Activated naive CD8-positive, alpha-beta T cell treated with anti-CD3 and anti-CD28 coated beads, Interleukin-2, amount 50 U/mL, for 24 hours (primary cell): ENCODE data around the gene TMEM254.
"Not testable (repeated sequence)": the region's sequence is repeated elsewhere in the genome, so short reads cannot be mapped to it uniquely, and the experiment has no call there.

Experiments used
- ATAC-seq: fragments of 150-1000 bp; cut with Tn5 transposase; one replicate; pipeline ENCODE4 v1.10.0; 2021
- DNase-seq: peaks from one replicate; pipeline ENCODE4 v3.0.0; 2021
- H3K27ac Mint-ChIP-seq: one replicate; pipeline ENCODE4 v1.8.0; 2021; ENCODE audit warnings: mild to moderate bottlenecking, mixed read lengths
- H3K27me3 Mint-ChIP-seq: one replicate; pipeline ENCODE4 v1.8.0; 2021; ENCODE audit warnings: mixed read lengths
- H3K36me3 Mint-ChIP-seq: one replicate; pipeline ENCODE4 v1.8.0; 2021; ENCODE audit warnings: low read depth, mixed read lengths
- H3K4me1 Mint-ChIP-seq: one replicate; pipeline ENCODE4 v1.8.0; 2021; ENCODE audit warnings: mixed read lengths
- H3K4me3 Mint-ChIP-seq: one replicate; pipeline ENCODE4 v1.8.0; 2021; ENCODE audit warnings: mild to moderate bottlenecking, moderate library complexity, mixed read lengths
- H3K9me3 Mint-ChIP-seq: one replicate; pipeline ENCODE4 v1.8.0; 2021; ENCODE audit warnings: mixed read lengths

Gene TMEM254

GRCh38 chr10:80099295-80099694 is 20.8 kb downstream of the TMEM254 start:
- H3K4me1 Mint-ChIP-seq, ATAC-seq, H3K27me3 Mint-ChIP-seq: not testable (repeated sequence)

DNA sequence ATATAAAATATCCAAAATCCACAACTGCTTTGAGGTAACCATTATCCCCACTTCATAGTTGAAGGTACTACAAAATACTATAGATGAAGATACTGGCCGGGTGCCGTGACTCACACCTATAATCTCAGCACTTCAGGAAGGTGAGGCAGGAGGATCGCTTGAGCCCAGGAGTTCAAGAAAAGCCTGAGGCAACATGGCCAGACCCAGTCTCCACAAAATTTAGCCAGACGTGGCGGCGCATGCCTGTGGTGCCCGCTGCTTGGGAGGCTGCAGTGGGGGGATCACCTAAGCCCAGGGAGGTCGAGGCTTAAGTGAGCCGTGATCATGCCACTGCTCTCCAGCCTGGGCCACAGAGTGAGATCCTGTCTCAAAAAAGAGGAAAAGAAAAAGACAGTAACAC is 21.7 kb downstream of the TMEM254 start:
- no peak for DNase-seq
- Mint-ChIP-seq H3K4me3 (no peak overlapping the region), H3K9me3 (no peaks in the 10 kb centered on the region), H3K27me3 (peaks cover 5% of the 10 kb centered on the region), H3K4me1 (peaks cover 7% of the 10 kb centered on the region), H3K36me3 (no peaks in the 10 kb centered on the region), H3K27ac (no peak overlapping the region)
- no peak for ATAC-seq

More at GRCh38 chr10:80099295-80099694, 20.8 kb downstream of the TMEM254 start:
- not testable (repeated sequence) for H3K9me3 Mint-ChIP-seq, H3K27ac Mint-ChIP-seq, DNase-seq, H3K36me3 Mint-ChIP-seq, H3K4me3 Mint-ChIP-seq

DNA sequence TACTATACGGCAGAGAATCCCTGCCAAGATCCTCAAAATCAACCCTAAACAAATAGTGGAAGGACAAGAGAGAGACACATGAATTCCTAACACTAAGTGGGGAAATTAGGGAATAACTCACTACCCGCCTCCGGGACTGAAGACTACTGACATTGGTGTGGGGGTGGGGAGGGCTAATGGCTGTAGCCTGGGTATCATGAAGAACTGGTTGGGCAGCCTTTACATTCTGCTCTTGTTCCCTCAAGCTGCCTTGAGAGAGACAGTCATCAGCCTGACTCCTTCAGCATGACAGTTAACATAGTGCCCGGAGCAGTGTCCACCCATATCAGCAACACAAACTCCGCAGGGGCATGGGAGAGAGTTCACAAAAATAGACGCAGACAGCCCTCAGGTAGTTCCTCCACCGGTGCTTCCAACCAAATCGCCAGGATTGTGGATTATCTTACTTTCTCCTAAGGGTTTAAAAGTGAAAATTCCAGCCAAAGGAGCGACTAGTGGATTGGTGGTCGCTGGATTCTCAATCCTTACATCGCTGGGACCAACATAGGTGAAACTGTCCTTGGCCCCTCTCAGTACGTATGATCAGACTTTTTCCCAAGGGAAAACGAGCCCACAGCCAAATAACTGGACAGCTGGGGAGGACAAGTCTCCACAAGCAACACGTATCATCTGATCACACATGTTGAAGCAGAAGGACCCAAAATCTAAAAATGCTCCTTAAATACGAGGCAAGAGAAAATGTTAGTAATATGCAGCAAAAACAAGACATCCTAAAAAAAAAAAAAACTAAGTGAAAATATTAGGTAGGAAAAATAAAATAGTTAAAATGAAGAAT is 22.6 kb downstream of the TMEM254 start:
- Mint-ChIP-seq H3K4me1 (peaks cover 7% of the 10 kb centered on the region), H3K27me3 (peaks cover 5% of the 10 kb centered on the region), H3K36me3 (no peaks in the 10 kb centered on the region), H3K4me3 (no peak overlapping the region), H3K27ac (no peak overlapping the region), H3K9me3 (no peaks in the 10 kb centered on the region)
- ATAC-seq (no peak), DNase-seq (no peak)

- Mint-ChIP-seq H3K9me3 (peaks cover 7% of the 10 kb centered on the region), H3K27me3 (peaks cover 3% of the 10 kb centered on the region), H3K4me1 (peaks cover 7% of the 10 kb centered on the region), H3K4me3 (no peak overlapping the region), H3K36me3 (no peaks in the 10 kb centered on the region), H3K27ac (no peak overlapping the region)
- ATAC-seq, result no peak
- no peak for DNase-seq
These were observed 25.8 kb downstream of the TMEM254 start for GRCh38 chr10:80104066-80104926.

GRCh38 chr10:80108576-80109239 is 30.2 kb downstream of the TMEM254 start:
- H3K27me3 Mint-ChIP-seq, result no peaks in the 10 kb centered on the region
- DNase-seq, result no peak
- ATAC-seq, result no peak
- H3K4me3 Mint-ChIP-seq, result no peak overlapping the region
- peaks cover 14% of the 10 kb centered on the region for H3K9me3 Mint-ChIP-seq
- no peak overlapping the region for H3K27ac Mint-ChIP-seq
- no peaks in the 10 kb centered on the region for H3K36me3 Mint-ChIP-seq
- peaks cover 5% of the 10 kb centered on the region for H3K4me1 Mint-ChIP-seq

DNA sequence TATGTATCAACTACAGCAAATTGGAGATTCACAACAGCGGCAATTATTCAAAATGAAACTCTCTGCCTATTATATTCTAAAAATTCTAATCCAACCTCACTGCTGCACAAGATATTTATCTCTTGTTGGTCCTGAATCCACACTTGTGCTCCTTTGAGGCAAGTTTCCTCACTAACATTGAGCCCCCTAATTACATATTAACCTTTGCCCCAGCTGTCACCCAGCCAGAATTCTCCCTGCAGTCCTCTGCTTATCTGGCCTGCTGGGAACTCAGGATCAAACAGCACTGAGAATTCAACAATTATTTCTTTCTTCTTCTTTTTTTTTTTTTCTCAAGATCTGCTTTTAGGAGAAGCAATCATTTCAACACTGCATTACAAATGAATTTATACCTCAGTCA is 32.5 kb downstream of the TMEM254 start:
- Mint-ChIP-seq H3K36me3 (no peaks in the 10 kb centered on the region), H3K9me3 (peaks cover 14% of the 10 kb centered on the region), H3K27me3 (no peaks in the 10 kb centered on the region), H3K4me1 (no peaks in the 10 kb centered on the region), H3K27ac (no peak overlapping the region), H3K4me3 (no peak overlapping the region)
- no peak for ATAC-seq
- DNase-seq, result no peak

- Mint-ChIP-seq H3K27ac (no peak overlapping the region), H3K4me3 (no peak overlapping the region), H3K27me3 (peaks cover 2% of the 10 kb centered on the region)
These were observed 40.2 kb downstream of the TMEM254 start for GRCh38 chr10:80118669-80119068.

DNA sequence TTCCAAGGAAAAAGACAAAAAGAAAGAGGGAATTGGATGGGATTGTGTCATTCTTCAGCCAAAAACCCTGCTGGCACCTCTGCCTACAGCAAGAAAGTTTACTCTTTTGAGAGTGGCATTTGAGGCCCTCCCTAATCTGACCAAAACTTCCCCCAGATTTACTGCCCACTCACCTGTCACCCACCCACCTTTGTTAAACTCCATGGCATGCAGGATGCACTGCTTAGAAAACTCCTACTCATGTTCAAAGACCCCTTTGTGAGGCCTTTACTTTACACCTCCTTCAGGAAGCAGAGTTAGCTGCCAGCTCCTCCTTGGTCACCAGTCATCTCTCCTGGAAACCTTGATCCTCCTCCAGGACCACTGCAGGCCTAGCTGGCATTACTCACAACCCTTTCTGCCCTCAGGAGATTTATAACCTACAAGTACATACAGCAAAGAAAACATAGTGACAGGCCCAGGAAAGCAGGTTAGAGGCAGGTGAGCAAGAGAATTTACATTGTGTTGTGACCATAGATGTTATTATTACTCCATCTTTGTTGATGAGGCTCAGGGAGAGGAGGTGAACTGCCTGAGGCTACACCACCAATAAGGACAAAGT is 43.7 kb downstream of the TMEM254 start:
- DNase-seq (no peak), ATAC-seq (no peak)
- Mint-ChIP-seq H3K4me1 (no peaks in the 10 kb centered on the region), H3K27me3 (peaks cover 2% of the 10 kb centered on the region), H3K9me3 (no peaks in the 10 kb centered on the region), H3K4me3 (no peak overlapping the region), H3K27ac (no peak overlapping the region), H3K36me3 (no peaks in the 10 kb centered on the region)

More at GRCh38 chr10:80118669-80119068, 40.2 kb downstream of the TMEM254 start:
- Mint-ChIP-seq H3K4me1 (no peaks in the 10 kb centered on the region), H3K9me3 (no peaks in the 10 kb centered on the region), H3K36me3 (no peaks in the 10 kb centered on the region)
- ATAC-seq (no peak), DNase-seq (no peak)

GRCh38 chr10:80122746-80123145 is 44.3 kb downstream of the TMEM254 start:
- no peak for DNase-seq

GRCh38 chr10:80126876-80127275 is 48.4 kb downstream of the TMEM254 start:
- Mint-ChIP-seq H3K4me1 (no peaks in the 10 kb centered on the region), H3K27ac (no peak overlapping the region), H3K36me3 (no peaks in the 10 kb centered on the region), H3K9me3 (no peaks in the 10 kb centered on the region), H3K27me3 (peaks cover 8% of the 10 kb centered on the region), H3K4me3 (no peak overlapping the region)
- no peak for ATAC-seq
- no peak for DNase-seq

More at GRCh38 chr10:80122746-80123145, 44.3 kb downstream of the TMEM254 start:
- no peak overlapping the region for H3K27ac Mint-ChIP-seq
- no peak overlapping the region for H3K4me3 Mint-ChIP-seq
- no peak for ATAC-seq
- H3K36me3 Mint-ChIP-seq, result no peaks in the 10 kb centered on the region
- H3K27me3 Mint-ChIP-seq, result peaks cover 2% of the 10 kb centered on the region
- H3K9me3 Mint-ChIP-seq, result no peaks in the 10 kb centered on the region
- no peaks in the 10 kb centered on the region for H3K4me1 Mint-ChIP-seq

DNA sequence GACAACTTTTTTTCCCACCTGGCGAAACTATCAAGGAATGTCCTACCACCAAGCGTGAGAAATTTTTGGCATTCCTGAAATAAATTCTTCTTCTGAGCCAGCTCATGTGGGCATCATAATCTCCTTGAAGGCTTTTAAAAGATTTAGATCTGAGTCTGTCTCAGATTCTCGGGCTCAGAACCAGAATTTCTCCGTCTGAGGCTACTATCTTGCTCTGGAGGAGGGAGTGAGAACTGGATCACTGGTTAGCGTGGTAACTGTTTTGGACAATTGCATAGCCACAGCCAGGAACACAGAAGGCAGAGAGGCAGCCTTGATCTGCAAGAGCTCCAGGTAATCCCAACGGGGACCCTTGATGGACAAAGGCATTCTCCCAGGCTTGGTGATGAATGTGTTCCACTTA is 53.0 kb downstream of the TMEM254 start:
- Mint-ChIP-seq H3K4me3 (no peak overlapping the region), H3K36me3 (no peaks in the 10 kb centered on the region), H3K27ac (no peak overlapping the region), H3K9me3 (no peaks in the 10 kb centered on the region), H3K27me3 (peaks cover 31% of the 10 kb centered on the region), H3K4me1 (no peaks in the 10 kb centered on the region)
- ATAC-seq (no peak), DNase-seq (no peak)

- no peaks in the 10 kb centered on the region for H3K36me3 Mint-ChIP-seq
- no peaks in the 10 kb centered on the region for H3K9me3 Mint-ChIP-seq
- H3K27ac Mint-ChIP-seq, result no peak within 1 kb of the TSS
- no peaks in the 10 kb centered on the region for H3K4me1 Mint-ChIP-seq
- H3K27me3 Mint-ChIP-seq, result peaks cover 31% of the 10 kb centered on the region
- ATAC-seq, result no peak
- H3K4me3 Mint-ChIP-seq, result no peak within 1 kb of the TSS
- no peak for DNase-seq
These were observed 54.1 kb downstream of the TMEM254 start, which contains the start of gene PLAC9 for GRCh38 chr10:80132299-80133139. Gene PLAC9, plus strand, starts transcription at chr10:80132730. Its CDS starts 33 bp downstream, at chr10:80132763.

DNA sequence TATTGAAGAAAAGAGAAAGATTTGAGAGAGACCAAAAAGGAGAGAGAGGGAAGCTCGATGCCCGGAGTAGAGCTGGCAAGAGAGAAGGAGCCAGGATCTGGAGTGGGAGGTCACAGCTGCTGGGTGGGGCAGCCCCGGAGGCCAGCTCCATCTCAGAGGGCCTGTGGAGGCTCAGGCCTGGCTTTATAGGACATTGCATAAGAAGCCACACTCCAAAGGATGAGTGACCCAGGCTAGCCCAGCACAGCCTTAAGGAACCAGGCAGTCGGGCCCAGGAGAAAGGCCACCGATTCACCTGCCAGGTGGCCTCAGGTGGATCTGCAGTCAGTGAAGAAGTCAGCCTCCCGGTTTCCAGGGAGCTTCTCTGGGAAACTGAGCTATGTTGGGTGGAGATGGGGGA is 54.7 kb downstream of the TMEM254 start:
- Mint-ChIP-seq H3K27me3 (peaks cover 31% of the 10 kb centered on the region), H3K4me3 (no peak overlapping the region), H3K4me1 (no peaks in the 10 kb centered on the region), H3K27ac (no peak overlapping the region), H3K9me3 (no peaks in the 10 kb centered on the region), H3K36me3 (no peaks in the 10 kb centered on the region)
- no peak for DNase-seq
- ATAC-seq, result no peak
